HT-29 (cell line): Measurements from ENCODE around the gene GEMIN5. TPM values are rescaled to one million over a fixed set of nuclear protein-coding genes. Genes with fewer than 3 reads are reported as not detected.
"Not testable (repeated sequence)": the region's sequence is repeated elsewhere in the genome, so short reads cannot be mapped to it uniquely, and the experiment has no call there.

Experiments used
- DNase-seq: peaks from one replicate; pipeline ENCODE4 v3.0.0-alpha.2; 2015; ENCODE audit warnings: low spot score
- total RNA-seq: library from RNA; depleted of rRNA; stranded (reverse); fragments of >200 nt; shearing (Covaris generic); gene quantifications from 2 replicates; pipeline ENCODE4 v1.2.3, GENCODE V29; 2014

Gene GEMIN5
- total RNA-seq, 1 experiment from 2014 or later = 14.8 TPM

DNA sequence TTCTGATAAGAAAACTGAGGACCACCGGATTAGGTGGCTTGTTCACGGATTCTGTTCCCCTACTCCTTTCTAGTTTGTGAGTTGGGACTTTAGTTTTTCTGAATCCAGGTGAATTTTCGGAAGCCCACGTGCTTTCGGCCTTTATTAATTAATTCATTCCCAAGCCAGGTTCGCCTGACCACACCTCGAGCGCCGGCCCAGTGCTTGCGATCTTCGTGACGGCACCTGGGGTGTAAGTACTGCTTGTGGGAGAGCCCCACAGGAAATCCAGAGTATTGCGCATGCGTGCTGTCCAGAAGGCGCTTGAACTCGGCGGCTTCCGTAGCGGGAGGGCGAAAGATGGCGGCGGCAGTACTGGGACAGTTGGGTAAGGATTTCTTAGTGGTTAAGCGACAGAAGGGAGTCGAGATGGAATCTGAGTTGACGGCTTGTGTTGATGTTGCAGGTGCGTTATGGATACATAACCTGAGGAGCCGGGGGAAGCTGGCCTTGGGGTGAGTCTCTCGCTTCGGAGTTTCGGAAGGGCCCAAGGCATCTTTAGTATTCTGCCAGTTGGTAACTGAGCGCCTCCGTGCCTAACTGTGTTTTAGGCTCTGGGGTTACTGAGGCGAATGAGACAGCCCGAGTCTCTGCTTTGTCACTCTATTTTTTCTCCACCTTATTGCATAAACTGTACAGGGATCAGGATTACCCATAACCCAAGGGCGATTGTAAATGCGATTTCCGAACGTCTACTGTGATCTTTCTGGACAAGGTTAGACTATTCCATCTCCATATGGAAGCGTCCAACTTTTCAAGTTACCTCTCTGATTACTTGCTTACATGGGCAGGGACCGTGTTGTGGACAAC is 3.0 kb upstream of the GEMIN5 start, which contains the start of gene MRPL22:
Gene MRPL22, plus strand, starts transcription at position 302 of the 849 bp plus-strand sequence. Its CDS starts 38 bp downstream, at position 340.
- DNase-seq = peak; percentile 96

DNA sequence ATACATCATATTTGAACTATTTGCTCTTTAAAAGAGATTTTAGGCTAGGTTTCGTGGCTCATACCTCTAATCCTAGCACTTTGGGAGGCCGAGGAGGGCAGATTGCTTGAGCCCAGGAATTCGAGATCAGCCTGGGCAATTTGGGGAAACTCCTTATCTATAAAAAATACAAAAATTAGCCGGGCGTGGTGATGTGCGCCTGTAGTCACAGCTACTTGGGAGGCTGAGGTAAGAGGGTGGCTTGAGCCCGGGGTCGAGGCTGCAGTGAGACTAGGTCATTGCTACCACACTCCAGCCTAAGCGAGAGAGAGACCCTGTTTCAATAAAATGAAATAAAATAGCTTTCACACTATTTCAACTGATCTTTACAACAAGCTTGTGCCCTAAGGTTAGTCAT is 2.4 kb upstream of the GEMIN5 start:
- DNase-seq = no peak

DNA sequence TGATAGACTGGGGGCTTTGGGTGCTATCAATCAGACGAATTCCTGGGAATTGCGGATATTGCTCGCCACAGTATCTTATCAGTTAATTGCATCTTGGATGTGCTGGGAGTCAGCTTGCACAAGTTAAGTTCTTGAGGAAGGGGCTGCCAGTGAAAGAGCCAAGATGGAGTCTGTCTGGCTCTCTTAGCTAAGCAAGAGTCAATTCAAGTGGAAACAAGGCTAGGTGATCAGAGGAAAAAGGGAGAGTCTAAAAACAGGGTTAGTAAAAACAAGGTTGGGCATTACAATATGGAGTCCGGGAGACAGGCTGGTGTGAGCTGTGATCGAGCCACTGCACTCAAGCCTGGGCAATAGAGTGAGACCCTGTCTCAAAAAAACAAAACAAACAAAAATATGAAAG is 1.4 kb upstream of the GEMIN5 start:
- DNase-seq = not testable (repeated sequence)

DNA sequence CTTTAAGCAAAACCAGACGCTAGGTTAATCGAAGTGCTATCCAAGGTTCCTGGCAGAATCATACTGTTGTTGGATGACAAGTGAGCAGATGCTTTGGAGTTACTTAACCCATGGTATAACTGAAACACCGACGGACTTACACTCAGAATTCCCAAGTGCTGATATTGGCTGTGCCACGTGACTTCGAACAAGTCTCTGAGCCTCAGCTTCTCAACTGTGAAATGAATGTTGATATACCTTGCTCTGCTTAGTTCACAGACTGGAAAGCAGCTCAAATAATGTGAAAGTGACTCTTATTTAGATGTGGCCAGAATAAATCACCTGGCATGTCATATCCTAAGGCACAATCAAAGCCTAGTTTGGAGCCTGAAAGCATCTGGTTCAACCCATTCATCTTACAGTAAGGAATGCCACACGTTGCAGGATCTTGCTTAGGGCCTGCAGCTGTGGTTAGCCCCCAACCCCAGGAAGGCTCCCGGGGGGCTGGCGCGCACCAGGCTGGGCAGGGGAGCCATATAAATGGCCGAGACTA is 759 bp downstream of the GEMIN5 start:
- DNase-seq = no peak

DNA sequence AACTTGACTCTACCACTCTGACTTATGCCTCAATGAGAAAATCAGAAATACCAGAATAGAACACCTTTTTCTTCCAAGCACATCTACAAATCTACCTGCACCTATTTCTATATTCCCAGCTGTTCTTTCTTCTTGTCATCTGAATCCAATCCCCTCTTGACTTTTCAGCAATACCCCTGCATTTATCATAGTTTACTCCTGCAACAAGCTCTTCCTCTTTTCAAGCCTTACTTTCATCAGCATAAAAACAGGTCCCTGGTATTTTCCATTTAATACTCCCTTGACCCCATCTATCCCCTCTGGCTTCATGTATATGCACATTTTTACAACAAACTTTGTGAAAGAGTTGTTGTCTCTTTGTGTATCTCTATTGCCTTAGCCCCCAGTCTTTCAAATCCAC is 3.1 kb downstream of the GEMIN5 start:
- no peak for DNase-seq

DNA sequence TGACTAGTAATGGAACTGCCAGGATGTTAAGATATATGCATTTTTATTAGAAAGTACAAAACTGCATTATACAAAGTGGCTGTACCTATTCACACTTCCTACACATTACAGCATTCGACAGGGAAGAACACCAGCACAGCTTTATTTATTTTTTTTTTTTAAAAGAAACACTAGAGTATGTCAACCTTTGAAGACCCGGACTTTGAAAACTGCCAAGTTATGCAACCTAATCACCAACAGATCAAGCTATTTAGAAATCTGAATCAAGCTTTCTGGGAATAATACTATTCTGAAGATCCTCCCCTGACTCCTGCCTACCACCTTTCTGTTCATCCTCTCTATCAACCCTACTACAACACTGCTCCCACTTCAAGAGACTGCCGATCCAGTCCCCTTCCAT is 4.5 kb downstream of the GEMIN5 start:
- no peak for DNase-seq

DNA sequence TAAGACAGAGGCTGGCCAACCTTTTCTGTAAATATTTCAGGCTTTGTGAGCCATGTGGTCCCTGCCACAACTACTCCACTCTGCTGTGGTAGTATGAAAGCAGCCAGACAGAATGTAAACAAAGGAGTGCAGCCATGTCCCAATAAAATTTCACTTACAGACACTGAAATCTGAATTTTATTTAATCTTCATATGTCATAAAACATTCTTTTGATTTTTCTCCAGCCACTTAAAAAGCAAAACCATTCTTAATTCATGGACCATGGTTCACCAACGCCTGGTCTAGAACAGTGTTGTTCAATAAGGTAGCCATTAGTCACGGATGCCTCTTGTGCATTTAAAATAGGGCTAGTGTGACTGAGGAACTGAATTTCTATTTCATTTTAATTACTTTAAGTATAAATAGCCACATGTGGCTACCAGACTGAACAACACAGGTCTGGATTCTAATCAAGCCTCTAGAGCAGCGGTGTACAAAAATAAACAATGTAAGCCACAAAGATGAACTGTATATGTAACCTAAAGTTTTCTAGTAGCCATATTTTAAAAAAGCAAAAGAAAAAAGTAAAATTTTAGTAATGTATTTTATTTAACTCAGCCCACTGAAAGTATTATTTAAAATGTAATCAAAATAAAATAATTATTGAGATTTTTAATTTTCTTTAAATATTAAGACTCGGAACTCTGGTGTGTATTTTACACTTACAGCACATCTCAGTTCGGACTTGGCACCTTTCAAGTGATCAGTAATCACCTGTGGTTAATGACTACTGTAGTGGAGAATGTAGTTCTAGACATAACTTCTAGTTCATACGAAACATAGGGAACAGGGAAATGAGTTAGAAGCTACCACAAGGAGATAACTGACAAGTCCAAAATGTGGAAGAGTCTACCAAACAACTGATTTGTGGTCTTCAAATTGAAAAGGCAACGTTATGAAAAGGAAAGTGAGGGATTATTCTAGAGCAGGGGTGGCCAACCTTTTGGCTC is 14.3 kb downstream of the GEMIN5 start:
- DNase-seq = no peak

DNA sequence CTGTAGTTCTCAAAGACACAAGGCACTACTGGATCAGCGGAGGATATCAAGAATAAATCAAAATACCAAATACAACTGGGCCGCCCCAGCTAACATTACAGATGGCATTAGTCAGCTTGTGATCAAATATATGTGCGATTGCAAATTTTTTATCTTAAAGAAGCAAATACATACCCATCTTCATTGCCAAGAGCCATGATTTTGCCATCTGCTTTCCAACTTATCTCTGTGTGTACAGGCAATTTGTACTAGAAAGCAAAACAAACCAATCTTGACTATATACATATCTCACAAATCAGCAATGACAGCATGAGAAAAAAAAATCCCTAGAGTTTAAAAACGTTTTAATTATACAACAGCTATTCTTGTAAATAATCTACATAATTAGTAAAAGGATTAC is 20.3 kb downstream of the GEMIN5 start:
- DNase-seq = no peak

DNA sequence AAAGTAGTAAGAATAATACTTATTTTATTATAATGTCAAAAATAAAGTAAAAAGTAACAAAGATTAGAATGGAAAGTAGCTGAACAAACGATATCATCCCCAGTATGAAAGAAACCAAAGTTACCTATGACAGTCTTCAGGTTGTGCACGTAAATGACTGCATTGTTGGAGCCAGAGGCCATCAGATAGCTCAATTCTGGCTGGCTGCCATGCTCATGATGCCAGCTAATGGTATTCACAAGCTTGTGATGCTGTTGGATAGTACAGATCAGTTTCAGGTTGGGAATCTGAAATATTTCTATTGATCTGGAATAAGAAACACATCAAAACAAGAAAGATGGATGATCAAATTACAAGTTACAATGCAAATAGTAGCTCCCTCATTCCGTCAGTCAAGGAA is 21.1 kb downstream of the GEMIN5 start:
- DNase-seq = no peak

DNA sequence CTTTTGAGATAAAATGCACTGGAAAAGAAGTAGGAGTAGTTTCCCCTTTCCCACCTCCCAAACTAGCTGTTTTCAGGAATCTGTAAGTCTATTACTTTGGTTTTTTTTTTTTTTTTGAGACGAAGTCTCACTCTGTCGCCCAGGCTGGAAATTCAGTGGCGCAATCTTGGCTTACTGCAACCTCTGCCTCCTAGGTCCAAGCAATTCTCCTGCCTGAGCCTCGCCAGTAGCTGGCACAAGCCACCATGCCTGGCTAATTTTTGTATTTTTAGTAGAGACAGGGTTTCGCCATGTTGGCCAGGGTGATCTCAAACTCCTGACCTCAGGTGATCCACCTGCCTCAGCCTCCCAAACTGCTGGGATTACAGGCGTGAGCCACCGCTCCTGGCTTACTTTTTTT is 32.4 kb downstream of the GEMIN5 start:
- DNase-seq = not testable (repeated sequence)

DNA sequence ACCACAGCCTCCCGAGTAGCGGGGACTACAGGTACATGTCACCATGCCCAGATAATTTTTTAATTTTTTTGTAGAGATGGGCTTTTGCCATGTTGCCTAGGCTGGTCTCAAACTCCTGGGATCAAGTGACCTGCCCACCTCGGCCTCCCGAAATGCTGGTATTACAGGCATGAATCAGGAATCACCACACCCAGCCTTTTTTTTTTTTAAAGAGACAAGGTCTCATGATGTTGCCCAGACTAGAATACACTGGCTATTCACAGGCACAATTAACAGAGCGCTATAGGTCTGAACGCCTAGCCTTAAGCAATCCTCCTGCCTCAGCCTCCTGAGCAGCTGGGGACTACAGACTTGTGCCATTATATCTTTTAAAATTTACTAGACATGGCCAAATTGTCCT is 36.1 kb downstream of the GEMIN5 start:
- DNase-seq = no peak

DNA sequence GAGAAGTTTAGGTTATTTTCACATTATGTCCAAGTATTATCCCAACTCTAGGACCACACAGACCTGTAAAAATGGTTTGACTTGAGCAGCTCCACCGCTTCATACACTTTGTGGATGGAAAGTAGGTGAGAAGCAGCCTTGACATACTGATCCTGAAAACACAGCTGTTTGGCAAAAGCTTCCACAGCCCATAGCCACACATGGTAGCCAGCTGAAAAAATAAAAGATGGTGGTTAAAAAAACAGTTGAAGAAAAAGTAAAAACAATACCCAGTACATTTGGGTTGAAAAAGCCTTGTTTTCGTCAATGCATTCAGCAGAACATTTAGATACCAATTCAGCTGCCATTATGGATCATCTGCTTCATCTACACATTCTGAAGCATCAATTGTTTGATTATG is 36.7 kb downstream of the GEMIN5 start:
- no peak for DNase-seq

DNA sequence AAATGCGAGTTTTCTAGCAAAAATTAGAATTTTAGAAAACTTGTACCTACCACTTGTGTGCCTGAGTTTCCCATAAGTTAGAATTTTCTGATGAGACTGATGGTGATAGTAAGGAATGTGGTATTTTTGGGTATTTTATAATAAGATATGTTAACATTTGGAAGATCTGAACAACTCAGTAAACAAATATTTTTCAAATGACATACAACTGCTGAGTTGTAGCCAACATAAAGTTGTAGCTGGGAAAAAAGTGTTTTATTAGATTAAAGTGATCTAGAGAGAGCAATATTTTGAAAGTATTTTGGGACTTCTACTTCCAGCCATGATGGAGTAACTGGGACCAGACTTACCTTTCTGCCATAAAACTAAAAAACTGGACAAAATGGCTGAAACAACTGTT is 37.9 kb downstream of the GEMIN5 start:
- no peak for DNase-seq

DNA sequence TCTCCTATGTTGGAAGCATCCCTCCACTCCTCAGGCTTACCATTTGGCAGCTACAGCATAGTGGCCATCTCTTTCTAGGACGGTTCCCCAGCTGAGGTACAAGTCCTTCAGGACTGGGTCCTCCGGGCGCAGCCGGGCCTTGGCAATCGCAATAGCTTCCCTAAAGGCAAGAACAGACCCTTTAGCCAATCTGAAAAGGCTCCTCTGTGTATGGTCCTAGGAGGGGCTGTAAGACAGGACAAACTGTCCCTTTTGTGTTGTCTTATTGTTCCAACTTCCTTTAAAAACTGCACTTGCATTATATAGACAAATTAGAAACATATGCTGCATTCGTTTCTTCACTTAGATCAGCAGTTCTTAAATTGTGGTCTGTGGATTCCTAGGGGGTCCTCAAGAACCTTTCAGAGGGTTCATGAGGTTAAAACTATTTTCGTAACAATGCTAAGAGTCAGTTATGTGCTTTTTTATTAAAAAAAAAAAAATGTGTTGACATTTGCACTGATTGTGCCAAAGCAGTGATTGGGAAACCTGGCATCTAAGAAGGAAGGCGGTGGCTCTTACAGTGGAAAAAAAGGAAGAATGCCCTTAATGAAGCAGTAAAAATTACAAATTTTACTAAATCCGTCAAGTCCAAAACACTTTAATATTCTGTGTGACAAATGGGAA is 38.7 kb downstream of the GEMIN5 start:
- no peak for DNase-seq

DNA sequence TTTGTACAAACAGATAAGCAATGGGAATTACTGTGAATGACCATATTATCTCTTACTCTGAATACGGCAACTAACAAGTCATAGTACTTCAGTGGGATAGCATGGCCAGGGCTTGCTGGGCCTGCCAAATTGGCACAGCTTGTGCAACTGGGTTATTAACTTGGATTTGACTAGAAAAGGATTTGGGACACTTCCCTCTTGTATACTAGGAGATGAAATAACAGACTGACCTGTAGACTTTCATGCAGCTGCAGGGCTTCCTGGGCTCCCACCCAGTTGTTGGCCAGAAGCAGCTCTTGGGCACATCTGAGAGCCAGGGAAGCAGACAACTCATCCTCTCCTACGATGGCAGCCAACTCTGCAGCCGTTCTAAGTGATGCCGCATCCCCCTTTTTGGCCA is 39.8 kb downstream of the GEMIN5 start:
- DNase-seq = no peak

DNA sequence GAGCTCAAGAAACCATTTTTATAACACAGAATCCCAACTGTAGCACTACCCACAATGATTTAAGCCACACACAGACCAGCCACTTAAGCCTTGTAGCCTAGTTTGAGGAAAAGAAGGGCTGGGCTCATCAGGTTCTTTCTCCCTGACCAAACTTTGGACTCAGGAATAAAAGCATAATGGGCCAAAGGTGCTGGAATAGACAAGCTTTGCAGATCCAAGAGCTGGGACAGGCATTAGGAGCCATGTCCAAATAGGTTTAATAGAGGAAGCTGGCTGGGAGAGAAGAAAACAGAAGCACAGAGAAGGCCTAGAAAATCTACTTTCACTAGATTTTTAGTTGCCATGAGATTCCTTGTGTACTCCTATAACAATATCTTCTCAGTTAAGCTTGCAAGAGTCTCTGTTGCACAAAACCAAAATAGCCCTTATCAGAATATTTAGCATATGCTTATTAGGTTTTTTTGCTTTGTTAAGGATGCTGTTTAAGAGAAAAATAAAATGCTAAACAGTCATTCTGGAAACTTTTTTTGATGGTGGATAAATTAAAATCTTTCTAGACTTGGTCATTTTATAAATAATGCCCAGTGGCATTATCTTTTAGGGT is 41.3 kb downstream of the GEMIN5 start:
- DNase-seq = no peak

DNA sequence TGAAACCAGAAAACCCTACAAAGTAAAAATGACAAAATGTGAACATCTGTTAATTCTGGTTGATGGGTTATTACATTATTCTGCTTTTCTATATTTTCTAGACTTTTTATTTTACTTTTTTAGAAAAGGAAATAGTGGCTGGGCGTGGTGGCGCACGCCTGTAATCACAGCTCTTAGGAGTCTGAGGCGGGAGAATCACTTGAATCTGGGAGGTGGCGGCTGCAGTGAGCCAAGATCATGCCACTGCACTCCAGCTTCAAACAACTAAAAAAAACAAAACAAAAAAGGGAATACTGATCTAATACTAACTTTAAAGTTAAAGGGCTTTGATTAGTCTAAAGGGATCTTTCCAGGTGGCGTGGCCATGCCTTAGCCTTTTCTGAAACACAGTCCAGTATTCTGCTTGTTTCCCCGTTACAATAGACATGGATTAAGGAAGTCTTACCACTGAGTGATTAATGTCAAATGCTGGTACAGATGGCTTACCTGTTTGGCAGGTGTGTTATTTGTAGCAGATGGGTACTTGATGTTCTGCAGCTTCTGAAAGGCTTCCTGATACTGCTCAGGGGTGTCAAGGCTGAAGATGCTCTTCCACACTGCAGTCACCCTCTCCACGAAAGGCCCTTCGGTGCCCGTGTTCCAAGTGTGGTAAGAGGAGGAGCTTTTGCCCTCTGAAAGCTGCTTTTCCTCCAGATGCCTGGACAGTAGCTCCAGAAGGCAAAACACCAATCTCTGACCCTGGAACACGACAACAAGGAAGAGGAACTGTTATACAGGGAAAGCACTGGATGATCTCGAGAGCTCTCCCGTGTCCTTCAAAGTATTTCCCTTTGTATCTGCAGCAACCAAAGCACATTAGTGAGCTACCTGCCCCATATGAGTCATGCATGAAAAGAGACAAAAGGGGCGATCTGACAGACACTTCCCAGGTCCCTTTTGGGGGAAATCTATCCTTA is 42.1 kb downstream of the GEMIN5 start:
- DNase-seq = no peak

DNA sequence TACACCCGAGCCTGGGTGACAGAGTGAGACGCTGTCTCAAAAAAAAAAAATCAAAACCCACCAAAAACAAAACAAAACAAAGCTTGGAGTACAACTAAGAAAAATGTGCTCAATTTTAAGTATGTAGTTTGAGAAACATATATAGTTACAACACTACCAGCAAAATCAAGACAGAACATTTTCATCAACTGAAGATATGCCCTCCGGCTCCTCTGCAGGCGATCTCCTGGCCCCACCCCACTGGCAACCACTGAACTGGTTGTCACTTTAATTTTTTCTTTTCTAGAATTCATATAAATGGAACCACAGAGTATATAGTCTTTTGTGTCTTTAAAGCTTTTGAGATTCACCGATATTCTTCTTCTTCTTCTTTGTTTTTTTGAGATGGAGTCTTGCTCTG is 44.6 kb downstream of the GEMIN5 start:
- no peak for DNase-seq

DNA sequence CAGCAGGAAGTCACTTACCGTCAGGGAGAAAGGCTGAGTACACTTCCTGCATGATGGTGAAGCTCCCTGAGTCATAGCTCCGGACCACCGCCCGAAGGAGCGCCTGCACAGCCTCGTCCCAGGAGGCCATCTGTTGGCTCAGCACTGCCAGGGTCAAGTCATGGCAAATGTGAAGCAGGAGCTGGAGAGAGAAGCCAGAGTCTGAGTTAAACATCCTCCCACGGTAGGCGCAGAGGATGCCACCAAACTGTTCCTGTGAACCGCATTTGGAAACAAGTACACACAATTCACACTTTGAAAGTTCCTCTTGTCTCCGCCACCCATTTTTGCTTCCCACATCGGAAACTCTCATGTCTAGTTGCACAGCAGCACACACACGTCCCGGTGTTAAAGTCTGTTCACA is 45.6 kb downstream of the GEMIN5 start:
- no peak for DNase-seq

DNA sequence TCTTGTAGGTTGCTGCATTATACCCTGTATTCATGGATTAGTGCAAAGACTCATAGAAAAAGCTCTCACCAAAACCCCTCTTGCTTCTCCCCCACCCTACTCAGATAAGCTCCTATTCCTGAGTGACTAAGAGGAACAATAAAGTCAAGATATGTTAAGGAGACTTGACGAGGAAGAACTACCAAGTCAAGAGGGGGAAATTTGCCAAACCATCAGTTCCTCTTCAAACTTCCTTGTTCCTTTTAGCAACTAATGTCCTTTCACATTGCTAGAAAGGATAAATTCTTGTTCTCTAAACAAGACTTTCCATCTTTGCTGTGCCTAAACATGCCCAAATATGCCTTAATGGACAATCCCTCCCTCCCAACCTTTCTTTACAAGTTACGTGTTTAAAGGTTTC is 52.6 kb downstream of the GEMIN5 start:
- DNase-seq = no peak
